ENCODE measurements around the gene YDJC.

- TF ChIP-seq ZNF274 (IDR thresholded peaks at IDR 0.05; ENCODE audit: low read depth, low read length) (no peak), SUZ12 (IDR thresholded peaks at IDR 0.05; ENCODE audit: extremely low read depth, insufficient read depth, insufficient read length) (no peak)
Observed at GRCh38 chr22:21666786-21667185, 37.0 kb upstream of the YDJC start.

All from NT2/D1 (cell line).